Dendritic cell treated with granulocyte-macrophage colony-stimulating factor and Interleukin-4, amounts not matched to agents 40 ng/mL and 50 ng/mL, for 4 days (primary cell): Measurements from ENCODE around the gene CD300H.

Experiments used
- H3K27ac Mint-ChIP-seq: one replicate; pipeline ENCODE4 v1.8.0; 2022; ENCODE audit warnings: mild to moderate bottlenecking, mixed read lengths
- H3K27me3 Mint-ChIP-seq: one replicate; pipeline ENCODE4 v1.8.0; 2022; ENCODE audit warnings: mild to moderate bottlenecking, mixed read lengths
- H3K36me3 Mint-ChIP-seq: one replicate; pipeline ENCODE4 v1.8.0; 2022; ENCODE audit warnings: low read depth, mixed read lengths
- H3K4me1 Mint-ChIP-seq: one replicate; pipeline ENCODE4 v1.8.0; 2022; ENCODE audit warnings: low read depth, mixed read lengths
- H3K4me3 Mint-ChIP-seq: one replicate; pipeline ENCODE4 v1.8.0; 2022; ENCODE audit warnings: mild to moderate bottlenecking, moderate library complexity, mixed read lengths
- H3K9me3 Mint-ChIP-seq: one replicate; pipeline ENCODE4 v1.8.0; 2022; ENCODE audit warnings: mixed read lengths
- intact Hi-C: fragments of 100-400 bp; cut with micrococcal nuclease; formaldehyde crosslinking; loops from one replicate; pipeline ENCODE4 v1.15.0; 2022

CD300H gene

DNA sequence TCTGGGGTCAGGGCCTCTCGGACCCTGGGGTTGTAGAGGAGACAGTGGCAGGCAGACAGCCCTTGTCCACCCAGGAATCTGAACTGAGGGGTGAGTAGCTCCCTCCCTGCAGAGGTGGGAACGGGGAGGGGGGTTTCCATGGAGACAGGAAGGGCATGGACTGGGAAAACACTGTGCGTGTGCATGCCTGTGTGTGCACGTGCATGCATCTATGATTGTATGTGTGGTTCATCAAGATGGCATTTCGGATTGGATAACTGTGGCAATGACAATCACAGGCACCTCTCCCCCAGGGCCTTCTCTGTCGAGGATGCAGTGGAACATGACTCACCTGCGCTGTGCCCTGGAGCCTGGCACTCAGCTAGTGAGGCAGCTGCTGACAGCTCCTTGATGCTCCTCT is 15.3 kb downstream of the CD300H start:
- Mint-ChIP-seq H3K36me3 (peaks cover 11% of the 10 kb centered on the region), H3K27ac (peak overlapping the region; percentile 17), H3K9me3 (no peaks in the 10 kb centered on the region), H3K27me3 (peaks cover 24% of the 10 kb centered on the region), H3K4me3 (no peak overlapping the region), H3K4me1 (peaks cover 89% of the 10 kb centered on the region)
- intact Hi-C loops = no loop called here

DNA sequence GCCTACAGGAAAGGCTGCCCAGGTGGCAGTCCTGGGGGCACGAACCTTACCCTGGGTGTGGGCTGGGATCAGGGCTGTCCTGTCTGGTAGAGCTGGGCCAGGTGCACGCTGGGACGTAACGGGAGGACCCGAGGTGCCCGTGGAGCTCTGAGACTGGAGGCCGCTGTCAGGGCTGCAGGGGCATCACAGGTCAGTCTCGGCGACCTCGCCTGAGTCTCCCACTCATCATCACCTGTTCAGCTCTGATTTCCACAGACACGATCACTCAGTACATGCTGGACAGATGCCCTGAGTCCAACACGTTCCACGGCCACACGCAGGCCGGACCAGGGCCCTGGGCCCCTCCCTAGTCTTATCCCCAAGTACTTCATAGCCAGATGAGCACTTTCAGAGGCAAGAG is 16.7 kb downstream of the CD300H start:
- peaks cover 3% of the 10 kb centered on the region for H3K36me3 Mint-ChIP-seq
- H3K27ac Mint-ChIP-seq = peak overlapping the region; percentile 45
- peaks cover 21% of the 10 kb centered on the region for H3K27me3 Mint-ChIP-seq
- no peak overlapping the region for H3K4me3 Mint-ChIP-seq
- no peaks in the 10 kb centered on the region for H3K9me3 Mint-ChIP-seq
- intact Hi-C loops = no loop called here
- H3K4me1 Mint-ChIP-seq = peaks cover 90% of the 10 kb centered on the region

DNA sequence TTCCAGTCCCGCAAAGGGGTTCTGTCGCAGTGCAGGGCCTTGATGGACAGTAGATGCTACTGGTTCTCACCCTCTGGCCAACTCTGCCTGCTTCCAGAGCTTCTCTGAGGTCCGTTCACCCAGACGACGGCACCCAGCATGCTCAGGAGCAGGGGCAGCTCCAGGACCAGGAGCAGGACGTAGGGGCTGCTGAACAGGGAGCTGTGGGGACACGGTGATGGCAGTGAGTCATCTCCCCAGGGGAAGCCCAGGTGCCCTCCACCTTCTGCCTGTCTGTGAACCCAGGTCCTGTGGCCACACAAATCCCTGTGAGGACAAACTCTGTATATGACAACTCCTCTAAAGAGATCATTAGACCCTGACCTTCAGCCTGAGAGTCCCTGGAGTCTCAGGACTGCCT is 18.0 kb downstream of the CD300H start:
- H3K27me3 Mint-ChIP-seq = peaks cover 21% of the 10 kb centered on the region
- H3K9me3 Mint-ChIP-seq = no peaks in the 10 kb centered on the region
- H3K36me3 Mint-ChIP-seq = peaks cover 15% of the 10 kb centered on the region
- no peak overlapping the region for H3K27ac Mint-ChIP-seq
- intact Hi-C loops = loop anchor here (10.0 kb wide), 1 partner anchor 55 kb away; no protein-coding TSS in a partner anchor
- no peak overlapping the region for H3K4me3 Mint-ChIP-seq
- peaks cover 92% of the 10 kb centered on the region for H3K4me1 Mint-ChIP-seq

DNA sequence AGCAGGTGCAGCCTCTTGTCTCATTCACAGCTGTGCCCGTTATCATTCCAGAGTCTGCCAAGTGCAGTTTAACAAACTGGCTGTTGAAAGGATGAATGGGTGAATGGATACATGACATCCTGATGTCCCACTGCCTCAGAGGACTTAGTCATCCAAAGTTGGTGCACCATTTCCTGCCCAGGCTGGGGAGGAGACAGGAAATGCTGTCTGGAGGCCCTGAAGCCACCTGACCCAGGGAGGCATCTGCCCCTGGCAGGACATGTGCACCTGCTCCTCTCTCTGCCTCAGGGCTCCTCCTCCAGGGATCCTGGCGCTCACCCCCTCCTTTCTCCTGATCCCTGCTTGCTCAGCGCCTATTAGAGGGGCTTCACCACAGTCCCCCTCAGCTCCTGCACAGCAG is 19.6 kb downstream of the CD300H start:
- Mint-ChIP-seq H3K27me3 (peaks cover 21% of the 10 kb centered on the region), H3K36me3 (peaks cover 31% of the 10 kb centered on the region), H3K9me3 (no peaks in the 10 kb centered on the region), H3K27ac (peak overlapping the region; percentile 93), H3K4me3 (no peak overlapping the region), H3K4me1 (peaks cover 94% of the 10 kb centered on the region)
- intact Hi-C loops = loop anchor here (10.0 kb wide), 1 partner anchor 57 kb away; no protein-coding TSS in a partner anchor

- Mint-ChIP-seq H3K36me3 (peaks cover 36% of the 10 kb centered on the region), H3K27ac (peak overlapping the region; percentile 93), H3K9me3 (no peaks in the 10 kb centered on the region), H3K27me3 (peaks cover 20% of the 10 kb centered on the region), H3K4me1 (peaks cover 94% of the 10 kb centered on the region), H3K4me3 (no peak overlapping the region)
- intact Hi-C loops = loop anchor here (10.0 kb wide), 1 partner anchor 58 kb away; no protein-coding TSS in a partner anchor
Observed at GRCh38 chr17:74547264-74547663, 20.0 kb downstream of the CD300H start.

DNA sequence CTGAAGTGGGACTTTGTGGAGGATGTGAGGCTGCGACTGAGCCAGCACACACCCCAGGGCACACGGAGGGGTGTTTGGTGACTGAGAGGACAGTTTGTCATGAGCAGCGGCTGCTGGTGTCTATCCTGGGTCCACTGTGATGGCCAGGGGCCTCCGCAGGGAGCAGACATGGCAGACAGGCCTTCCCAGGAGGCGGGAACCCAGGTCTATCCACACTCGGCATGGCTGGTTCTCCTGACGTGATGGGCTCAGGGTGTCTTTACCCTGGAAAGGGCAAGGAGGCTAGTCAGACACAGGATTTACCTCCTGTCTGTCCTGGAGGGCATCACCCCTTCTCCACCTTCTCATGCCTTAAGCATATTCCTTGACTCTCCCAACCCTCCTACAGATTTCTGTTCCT is 20.7 kb downstream of the CD300H start:
- intact Hi-C loops = loop anchor here (1.0 to 10.0 kb wide), 2 partner anchors 21 to 58 kb away; partner anchors contain the start of gene CD300H
- Mint-ChIP-seq H3K36me3 (peaks cover 43% of the 10 kb centered on the region), H3K27me3 (peaks cover 17% of the 10 kb centered on the region), H3K27ac (peak overlapping the region; percentile 93), H3K9me3 (no peaks in the 10 kb centered on the region), H3K4me3 (no peak overlapping the region), H3K4me1 (peaks cover 90% of the 10 kb centered on the region)

GRCh38 chr17:74545843-74546230 is 21.5 kb downstream of the CD300H start, which contains the start of gene CD300C:
Gene CD300C, minus strand, starts transcription at chr17:74546115. Its CDS starts 333 bp downstream, at chr17:74545782.
- intact Hi-C loops = loop anchor here (1.0 to 10.0 kb wide), 2 partner anchors 21 to 59 kb away; partner anchors contain the start of gene CD300H
- peak within 1 kb of the TSS; percentile 69 for H3K4me3 Mint-ChIP-seq
- peak within 1 kb of the TSS; percentile 93 for H3K27ac Mint-ChIP-seq

DNA sequence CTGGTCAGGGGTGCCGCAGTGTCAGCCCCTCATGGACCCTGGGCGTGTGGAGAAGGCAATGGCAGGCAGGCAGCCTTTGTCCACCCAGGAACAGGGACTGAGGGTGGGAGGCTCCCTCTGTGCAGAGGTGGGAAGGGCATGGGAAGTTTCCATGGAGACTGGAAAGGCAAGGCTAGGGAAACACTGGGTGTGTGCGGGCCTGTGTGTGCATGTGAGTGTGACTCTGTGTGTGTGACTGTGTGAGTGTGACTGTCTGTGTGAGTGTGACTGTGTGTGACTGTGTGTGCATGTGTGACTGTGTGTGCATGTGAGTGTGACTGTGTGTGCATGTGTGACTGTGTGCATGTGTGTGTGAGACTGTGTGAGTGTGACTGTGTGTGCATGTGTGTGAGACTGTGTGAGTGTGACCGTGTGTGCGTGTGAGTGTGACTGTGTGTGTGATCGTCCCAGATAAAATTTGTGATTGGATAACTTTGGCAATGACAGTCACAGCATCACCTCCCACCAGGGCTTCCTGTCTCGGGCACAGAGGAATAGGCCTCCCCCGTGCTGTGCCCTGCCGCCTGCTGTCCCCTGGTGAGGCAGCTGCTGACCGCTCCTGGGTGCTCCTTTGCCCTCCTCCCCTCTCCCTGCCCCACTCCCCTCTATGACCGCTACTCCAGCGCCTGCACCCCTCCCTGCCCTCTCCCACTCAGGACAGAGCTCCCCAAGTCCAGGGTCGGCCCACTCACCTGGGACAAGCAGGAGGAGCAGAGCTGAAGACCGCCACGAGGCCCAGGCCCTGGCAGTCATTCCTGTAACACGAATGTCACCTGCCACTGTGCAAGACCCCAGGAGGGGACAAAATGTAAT is 22.1 kb downstream of the CD300H start:
- peak overlapping the region; percentile 93 for H3K27ac Mint-ChIP-seq
- H3K27me3 Mint-ChIP-seq = peaks cover 13% of the 10 kb centered on the region
- peak overlapping the region; percentile 69 for H3K4me3 Mint-ChIP-seq
- H3K4me1 Mint-ChIP-seq = peaks cover 79% of the 10 kb centered on the region
- intact Hi-C loops = loop anchor here (10.0 kb wide), 1 partner anchor 60 kb away; no protein-coding TSS in a partner anchor
- H3K36me3 Mint-ChIP-seq = peaks cover 57% of the 10 kb centered on the region
- H3K9me3 Mint-ChIP-seq = no peaks in the 10 kb centered on the region

More at GRCh38 chr17:74545843-74546230, 21.5 kb downstream of the CD300H start, which contains the start of gene CD300C:
- H3K27me3 Mint-ChIP-seq = peaks cover 13% of the 10 kb centered on the region
- H3K4me1 Mint-ChIP-seq = peaks cover 82% of the 10 kb centered on the region
- peaks cover 50% of the 10 kb centered on the region for H3K36me3 Mint-ChIP-seq
- no peaks in the 10 kb centered on the region for H3K9me3 Mint-ChIP-seq

- Mint-ChIP-seq H3K9me3 (no peaks in the 10 kb centered on the region), H3K36me3 (peaks cover 67% of the 10 kb centered on the region), H3K27me3 (peaks cover 14% of the 10 kb centered on the region), H3K27ac (peak overlapping the region; percentile 93), H3K4me3 (peak overlapping the region; percentile 69), H3K4me1 (peaks cover 84% of the 10 kb centered on the region)
- intact Hi-C loops = loop anchor here (10.0 kb wide), 1 partner anchor 61 kb away; no protein-coding TSS in a partner anchor
Observed at GRCh38 chr17:74543891-74544760, 23.2 kb downstream of the CD300H start.

DNA sequence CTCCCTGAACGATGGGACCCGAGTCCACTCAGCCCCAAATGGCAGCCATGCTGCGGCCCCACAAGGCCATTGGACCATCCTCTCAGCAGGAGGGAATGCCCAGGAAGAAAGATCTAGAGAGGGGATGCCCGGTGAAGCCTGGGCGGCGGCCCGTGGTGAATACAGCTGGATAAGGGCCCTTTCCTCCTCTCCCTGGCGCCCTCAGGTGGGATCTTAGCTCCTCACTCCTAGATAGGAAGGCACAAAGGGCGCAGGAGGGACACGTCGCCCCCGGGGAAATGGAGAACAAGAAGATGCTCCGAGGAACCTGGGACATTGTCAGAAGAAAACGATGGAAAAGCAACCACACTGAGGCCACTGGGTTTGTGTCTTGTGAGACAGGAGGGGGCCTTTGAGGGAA is 23.9 kb downstream of the CD300H start:
- H3K27me3 Mint-ChIP-seq = peaks cover 12% of the 10 kb centered on the region
- H3K36me3 Mint-ChIP-seq = peaks cover 71% of the 10 kb centered on the region

GRCh38 chr17:74542727-74543383 is 24.5 kb downstream of the CD300H start:
- Mint-ChIP-seq H3K9me3 (no peaks in the 10 kb centered on the region), H3K27me3 (peaks cover 12% of the 10 kb centered on the region), H3K4me3 (no peak overlapping the region), H3K4me1 (peaks cover 76% of the 10 kb centered on the region), H3K27ac (peak overlapping the region; percentile 32), H3K36me3 (peaks cover 71% of the 10 kb centered on the region)
- intact Hi-C loops = loop anchor here (10.0 kb wide), 1 partner anchor 62 kb away; no protein-coding TSS in a partner anchor

More for the DNA sequence above, 23.9 kb downstream of the CD300H start:
- Mint-ChIP-seq H3K4me1 (peaks cover 81% of the 10 kb centered on the region), H3K9me3 (no peaks in the 10 kb centered on the region), H3K4me3 (peak overlapping the region; percentile 69), H3K27ac (peak overlapping the region; percentile 32)
- intact Hi-C loops = loop anchor here (10.0 kb wide), 1 partner anchor 61 kb away; no protein-coding TSS in a partner anchor

- Mint-ChIP-seq H3K4me1 (peaks cover 69% of the 10 kb centered on the region), H3K9me3 (no peaks in the 10 kb centered on the region), H3K27ac (no peak overlapping the region), H3K27me3 (peaks cover 12% of the 10 kb centered on the region), H3K36me3 (peaks cover 73% of the 10 kb centered on the region), H3K4me3 (no peak overlapping the region)
- intact Hi-C loops = loop anchor here (10.0 kb wide), 1 partner anchor 63 kb away; no protein-coding TSS in a partner anchor
Observed at GRCh38 chr17:74542166-74542565, 25.1 kb downstream of the CD300H start.
